Measurements from ENCODE around the gene ANKRD29. TPM values are rescaled to one million over a fixed set of nuclear protein-coding genes. Genes with fewer than 3 reads are reported as not detected.

Gene ANKRD29
- total and polyA plus RNA-seq, 2 donors (not counting 3 experiments of a cell fraction or from before 2014, with no cell fraction given): 0.03 to 2.6 TPM

DNA sequence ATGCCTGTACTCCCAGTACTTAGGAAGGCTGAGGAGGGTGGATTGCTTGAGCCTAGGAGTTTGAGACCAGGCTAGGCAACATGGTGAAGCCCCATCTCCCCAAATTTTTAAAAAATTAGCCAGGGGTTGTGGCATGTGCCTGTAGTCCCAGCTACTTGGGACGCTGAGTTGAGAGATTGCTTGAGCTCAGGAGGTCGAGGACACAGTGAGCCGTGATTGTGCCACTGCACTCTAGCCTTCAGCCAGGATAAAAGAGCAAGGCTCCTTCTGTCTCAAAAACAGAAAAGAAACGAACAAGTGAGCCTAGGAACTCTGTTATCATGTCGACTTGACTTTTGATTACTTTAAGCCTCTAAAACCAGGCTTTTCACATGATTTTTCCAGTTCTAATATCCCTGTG lies 90.1 kb downstream of the ANKRD29 start:
- TF ChIP-seq EZH2 (IDR thresholded peaks at IDR 0.05; ENCODE audit: borderline replicate concordance, low read depth, low read length, severe bottlenecking) (no peak), JUN (IDR thresholded peaks at IDR 0.05; ENCODE audit: borderline replicate concordance, insufficient read depth, insufficient read length, low read depth) (no peak), POLR2AphosphoS5 (IDR thresholded peaks at IDR 0.05; ENCODE audit: insufficient read depth, low read depth, low read length) (no peak), FOS (IDR thresholded peaks at IDR 0.05; ENCODE audit: borderline replicate concordance, insufficient read depth, low read length) (no peak), GATA2 (IDR thresholded peaks at IDR 0.05; ENCODE audit: insufficient read depth, insufficient read length, low read depth, low read length) (no peak), POLR2A (IDR thresholded peaks at IDR 0.05; ENCODE audit: low read depth, low read length) (no peak), MYC (IDR thresholded peaks at IDR 0.05; ENCODE audit: low read depth, low read length) (no peak)
- TF ChIP-seq, protein P1, sequence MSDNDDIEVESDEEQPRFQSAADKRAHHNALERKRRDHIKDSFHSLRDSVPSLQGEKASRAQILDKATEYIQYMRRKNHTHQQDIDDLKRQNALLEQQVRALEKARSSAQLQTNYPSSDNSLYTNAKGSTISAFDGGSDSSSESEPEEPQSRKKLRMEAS (IDR thresholded peaks at IDR 0.05; ENCODE audit: insufficient read depth, insufficient read length): no peak
- TF ChIP-seq, protein P2, sequence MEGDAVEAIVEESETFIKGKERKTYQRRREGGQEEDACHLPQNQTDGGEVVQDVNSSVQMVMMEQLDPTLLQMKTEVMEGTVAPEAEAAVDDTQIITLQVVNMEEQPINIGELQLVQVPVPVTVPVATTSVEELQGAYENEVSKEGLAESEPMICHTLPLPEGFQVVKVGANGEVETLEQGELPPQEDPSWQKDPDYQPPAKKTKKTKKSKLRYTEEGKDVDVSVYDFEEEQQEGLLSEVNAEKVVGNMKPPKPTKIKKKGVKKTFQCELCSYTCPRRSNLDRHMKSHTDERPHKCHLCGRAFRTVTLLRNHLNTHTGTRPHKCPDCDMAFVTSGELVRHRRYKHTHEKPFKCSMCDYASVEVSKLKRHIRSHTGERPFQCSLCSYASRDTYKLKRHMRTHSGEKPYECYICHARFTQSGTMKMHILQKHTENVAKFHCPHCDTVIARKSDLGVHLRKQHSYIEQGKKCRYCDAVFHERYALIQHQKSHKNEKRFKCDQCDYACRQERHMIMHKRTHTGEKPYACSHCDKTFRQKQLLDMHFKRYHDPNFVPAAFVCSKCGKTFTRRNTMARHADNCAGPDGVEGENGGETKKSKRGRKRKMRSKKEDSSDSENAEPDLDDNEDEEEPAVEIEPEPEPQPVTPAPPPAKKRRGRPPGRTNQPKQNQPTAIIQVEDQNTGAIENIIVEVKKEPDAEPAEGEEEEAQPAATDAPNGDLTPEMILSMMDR (IDR thresholded peaks at IDR 0.05; ENCODE audit: extremely low read depth in 1 of 2, insufficient read depth in 1 of 2, low read depth in 1 of 2, low read length in 2 of 2): no peak
- DNase-seq (ENCODE audit: low read depth, low spot score) (no peak), FAIRE-seq (peak; percentile 12)
- Histone ChIP-seq H3K79me2 (ENCODE audit: control insufficient read depth, insufficient read depth, low read length) (peaks cover 22% of the 10 kb centered on the region), H3K36me3 (ENCODE audit: control insufficient read depth in 2 of 2, extremely low read depth in 1 of 2, insufficient read depth in 2 of 2, low read length in 2 of 2) (peaks cover 0 to 9% of the 10 kb centered on the region in 2 experiments), H3K4me3 (replicated peaks in 1 of 3; ENCODE audit: insufficient read depth in 1 of 3, low read depth in 1 of 3, low read length in 3 of 3) (no peak overlapping the region), H2AFZ (ENCODE audit: low read depth, low read length) (no peak overlapping the region), H3K4me2 (ENCODE audit: insufficient read depth, low read length) (no peak overlapping the region), H3K4me1 (ENCODE audit: control insufficient read depth, extremely low read depth, insufficient read depth, low read length) (peaks cover 12% of the 10 kb centered on the region), H3K27me3 (ENCODE audit: control insufficient read depth in 2 of 2, insufficient read depth in 2 of 2, low read length in 2 of 2) (no peaks in the 10 kb centered on the region), H3K9me3 (replicated peaks; ENCODE audit: control insufficient read depth, insufficient read depth, low read length) (no peaks in the 10 kb centered on the region), H3K9me1 (replicated peaks; ENCODE audit: control insufficient read depth, extremely low read depth, insufficient read depth, low read length) (no peaks in the 10 kb centered on the region), H3K27ac (ENCODE audit: insufficient read depth, low read depth, low read length) (no peak overlapping the region), H3K9ac (replicated peaks; ENCODE audit: extremely low read depth, insufficient read depth, low read length) (no peak overlapping the region), H4K20me1 (replicated peaks; ENCODE audit: control insufficient read depth, extremely low read depth, insufficient read depth, low read length) (no peaks in the 10 kb centered on the region)
- ChIA-PET CTCF (no interaction called here), POLR2A (no interaction called here)
- BruUV-seq (replicated peaks): no TSS peak
- intact Hi-C loops (cut with micrococcal nuclease) (no loop called here), dilution Hi-C loops (cut with MboI; ENCODE audit: extremely low pct_ligation_motif_present, low sequenced_read_pairs) (no loop called here)
